HepG2 (cell line): ENCODE measurements around the gene ARX. TPM values are rescaled to one million over a fixed set of nuclear protein-coding genes. Genes with fewer than 3 reads are reported as not detected.

Experiments
- ATAC-seq: fragments of 200-7000 bp; cut with Tn5 transposase; 3 replicates; pipeline ENCODE4 v1.9.1; 2020; ENCODE audit warnings: mild to moderate bottlenecking, moderate library complexity
- BruUV-seq: library from RNA; stranded (reverse); fragments of 400-500 nt; replicated peaks from 2 replicates; lab custom pipeline; 2021; lab: Mats Ljungman, UMichigan
- CTCF ChIA-PET: fragments of 300-600 bp; formaldehyde crosslinking; extraction: SDS; loops from one replicate; lab custom pipeline; 2021; ENCODE audit warnings: low total read pairs, inconsistent platforms, low intra/inter-chr PET ratio; lab: Yijun Ruan, JAX
- POLR2A ChIA-PET: fragments of 350-600 bp; sonication (Branson Sonifier 250); formaldehyde crosslinking; loops from one replicate; lab custom pipeline; 2020; ENCODE audit warnings: antibody characterized with exemption, inconsistent platforms; lab: Yijun Ruan, JAX
- DNase-seq: peaks from one replicate; pipeline ENCODE4 v3.0.0-alpha.2; 2015; ENCODE audit warnings: low spot score
- FAIRE-seq: peaks from 3 replicates; lab custom pipeline; 2011; peaks lifted over from hg19 to GRCh38; lab: Jason Lieb, UNC
- H2AFZ ChIP-seq: one replicate; pipeline ENCODE4 v1.6.1; 2011; ENCODE audit warnings: low read length, inconsistent platforms
- H3K27ac ChIP-seq: fragments of 300-600 bp; 3 replicates; pipeline ENCODE4 v1.8.0; 2011; ENCODE audit warnings: mixed run types, mild to moderate bottlenecking, mixed read lengths, low read length, inconsistent platforms; ENCODE audit not compliant: insufficient read depth; ENCODE audit errors: extremely low read length
- H3K27me3 ChIP-seq, 2 experiments: fragments of 200-600 bp in 1 of 2; 2 replicates in 1 of 2; 3 replicates in 1 of 2; pipeline versions ENCODE4 v1.6.0 to v1.8.0; 2011; ENCODE audit warnings: low read length in 2 of 2, mild to moderate bottlenecking in 2 of 2, moderate library complexity in 2 of 2, inconsistent platforms in 1 of 2; ENCODE audit not compliant: insufficient read depth in 2 of 2, control insufficient read depth in 1 of 2
- H3K36me3 ChIP-seq, 2 experiments: fragments of 200-600 bp in 1 of 2; replicated peaks in 1 of 2; 2 replicates in 1 of 2; 3 replicates in 1 of 2; pipeline versions ENCODE4 v1.5.1 to v1.8.0; 2011; ENCODE audit warnings: low read length in 2 of 2, inconsistent platforms in 1 of 2; ENCODE audit not compliant: insufficient read depth in 2 of 2, control insufficient read depth in 1 of 2
- H3K4me1 ChIP-seq: 2 replicates; pipeline ENCODE4 v1.5.1; 2012; ENCODE audit warnings: low read length, inconsistent platforms; ENCODE audit not compliant: insufficient read depth
- H3K4me2 ChIP-seq: 2 replicates; pipeline ENCODE4 v1.6.0; 2011; ENCODE audit warnings: low read depth, low read length, inconsistent platforms
- H3K4me3 ChIP-seq, 3 experiments: fragments of 200-600 bp in 1 of 3; sonication (generic), shearing (Covaris generic) in 1 of 3; replicated peaks in 1 of 3; 2 replicates each; pipeline ENCODE4 v1.5.1; 2011 to 2016; ENCODE audit warnings: low read length in 3 of 3, inconsistent platforms in 2 of 3, low read depth in 2 of 3, mild to moderate bottlenecking in 2 of 3, control low read depth in 1 of 3, mixed read lengths in 1 of 3; ENCODE audit not compliant: insufficient read depth in 1 of 3
- H3K79me2 ChIP-seq: one replicate; pipeline ENCODE4 v1.6.1; 2011; ENCODE audit warnings: low read length, inconsistent platforms; ENCODE audit not compliant: insufficient read depth
- H3K9ac ChIP-seq: 2 replicates; pipeline ENCODE4 v1.6.0; 2011; ENCODE audit warnings: mild to moderate bottlenecking, low read depth, low read length, inconsistent platforms; ENCODE audit not compliant: insufficient read depth
- H3K9me3 ChIP-seq: 2 replicates; pipeline ENCODE4 v1.5.1; 2012; ENCODE audit warnings: mild to moderate bottlenecking, low read length
- H4K20me1 ChIP-seq: 2 replicates; pipeline ENCODE4 v1.6.0; 2011; ENCODE audit warnings: inconsistent platforms, mild to moderate bottlenecking, low read length, moderate library complexity; ENCODE audit not compliant: insufficient read depth
- NFAT5 ChIP-seq: sonication (generic); formaldehyde crosslinking; IDR thresholded peaks from 2 replicates; pipeline ENCODE4 v1.4.0; 2020; ENCODE audit warnings: missing genetic modification reagents
- SMAD3 ChIP-seq: sonication (generic); formaldehyde crosslinking; IDR thresholded peaks from 2 replicates; pipeline ENCODE4 v1.4.0; 2020; ENCODE audit warnings: missing genetic modification reagents
- WGBS: methylation state at CpG from one replicate; pipeline ENCODE4 v1.1.6; 2017; ENCODE audit warnings: low lambda C conversion rate; 5-methylcytosine and 5-hydroxymethylcytosine counted together
- in situ Hi-C: cut with HindIII; loops from 2 replicates; pipeline ENCODE4 v1.10.0; 2017; ENCODE audit warnings: low pct_unique_long_range_greater_than_20kb; ENCODE audit not compliant: extremely low pct_ligation_motif_present
- intact Hi-C: fragments of 100-400 bp; cut with micrococcal nuclease; formaldehyde crosslinking; loops from one replicate; pipeline ENCODE4 v1.10.0; 2022; ENCODE audit not compliant: unreplicated experiment
- polyA plus RNA-seq, 8 experiments: library from polyadenylated mRNA; depleted of rRNA in 3 of 8; stranded (reverse) in 7 of 8; unstranded in 1 of 8; fragments of >200 nt; fragmentation: Illumina TruSeq in 4 of 8; extraction: Trizol in 4 of 8; gene quantifications; 2 replicates each; pipeline versions ENCODE4 v1.2.1 to v1.2.3, GENCODE V29; 2011 to 2016; ENCODE audit warnings: low read depth in 4 of 8, missing spikeins in 1 of 8, mixed read lengths in 1 of 8; ENCODE audit not compliant: insufficient read depth in 1 of 8
- total RNA-seq, 5 experiments: library from RNA; depleted of rRNA; stranded (reverse); fragments of >200 nt; fragmentation: Illumina TruSeq; extraction: Trizol; gene quantifications; 2 replicates each; pipeline ENCODE4 v1.2.3, GENCODE V29; 2016; ENCODE audit warnings: low read depth in 1 of 5

The ARX gene
- total and polyA plus RNA-seq, 2 of the 13 experiments (the other 11 are each of a cell fraction or from before 2014, with no cell fraction given), result not detected

GRCh38 chrX:25014366-25014838 is 1.4 kb downstream of the ARX start:
- peaks cover 6% of the 10 kb centered on the region; the same call in 1 of the 2 replicates for H3K4me1 ChIP-seq

More at GRCh38 chrX:25014366-25014838, 1.4 kb downstream of the ARX start:
- POLR2A ChIA-PET, result no interaction called here
- no TSS peak for BruUV-seq
- Histone ChIP-seq H3K27ac (no peak overlapping the region), H4K20me1 (no peaks in the 10 kb centered on the region), H3K9ac (no peak overlapping the region), H3K4me3 (no peak overlapping the region), H3K36me3 (no peaks in the 10 kb centered on the region), H3K4me2 (no peak overlapping the region), H2AFZ (no peak overlapping the region), H3K79me2 (no peaks in the 10 kb centered on the region), H3K9me3 (no peaks in the 10 kb centered on the region), H3K27me3 (peaks cover 4 to 54% of the 10 kb centered on the region in 2 experiments)
- CTCF ChIA-PET, result no interaction called here
- in situ Hi-C loops, result no loop called here
- ATAC-seq, result no peak
- no peak for DNase-seq
- TF ChIP-seq NFAT5 (CRISPR knock-in tag), result no peak
- TF ChIP-seq SMAD3 (CRISPR knock-in tag), result no peak
- 55% methylated on average over 19 of the region's 19 CpGs for WGBS
- intact Hi-C loops, result no loop called here
- no peak for FAIRE-seq
